Aorta (tissue), 5 donors: ENCODE data around the gene STN1. TPM values are rescaled to one million over a fixed set of nuclear protein-coding genes. Genes with fewer than 3 reads are reported as not detected.

Experiments used
- ATAC-seq: fragments of 200-7000 bp; cut with Tn5 transposase; one replicate; pipeline ENCODE4 v1.9.1; 2022; ENCODE audit warnings: moderate library complexity; ENCODE audit not compliant: low FRiP score
- DNase-seq, 2 donors: peaks; one replicate each; pipeline ENCODE4 v3.0.0-alpha.2; 2020
- H3K27ac ChIP-seq, 2 donors: one replicate each; pipeline ENCODE4 v1.5.1; 2013; ENCODE audit warnings: low read length in 2 of 2, mild to moderate bottlenecking in 2 of 2, moderate library complexity in 2 of 2, control low read depth in 1 of 2, inconsistent platforms in 1 of 2, low read depth in 1 of 2
- H3K27me3 ChIP-seq, 2 donors: one replicate each; pipeline ENCODE4 v1.6.1; 2013; ENCODE audit warnings: control low read depth in 1 of 2, low read length in 1 of 2, mild to moderate bottlenecking in 1 of 2, moderate library complexity in 1 of 2; ENCODE audit not compliant: insufficient read depth in 2 of 2, control insufficient read depth in 1 of 2
- H3K36me3 ChIP-seq, 2 donors: one replicate each; pipeline ENCODE4 v1.6.1; 2013; ENCODE audit warnings: control low read depth in 1 of 2, low read length in 1 of 2, mild to moderate bottlenecking in 1 of 2; ENCODE audit not compliant: insufficient read depth in 2 of 2, control insufficient read depth in 1 of 2
- H3K4me1 ChIP-seq, 2 donors: one replicate each; pipeline ENCODE4 v1.6.1; 2013; ENCODE audit warnings: low read length in 2 of 2, control low read depth in 1 of 2, mild to moderate bottlenecking in 1 of 2, moderate library complexity in 1 of 2; ENCODE audit not compliant: insufficient read depth in 2 of 2, control insufficient read depth in 1 of 2
- H3K4me3 ChIP-seq, 2 donors: one replicate each; pipeline ENCODE4 v1.5.1; 2013; ENCODE audit warnings: low read length in 2 of 2, control low read depth in 1 of 2, mild to moderate bottlenecking in 1 of 2
- H3K9me3 ChIP-seq: one replicate; pipeline ENCODE4 v1.6.1; 2013; ENCODE audit warnings: mild to moderate bottlenecking, low read length; ENCODE audit not compliant: control insufficient read depth
- WGBS, 2 donors: extraction: QIAGEN DNeasy Blood & Tissue Kit; methylation state at CpG; one replicate each; pipeline ENCODE4 v1.1.7; 2013; 5-methylcytosine and 5-hydroxymethylcytosine counted together
- intact Hi-C, 2 donors: fragments of 100-400 bp; cut with DNase I; formaldehyde crosslinking; loops; one replicate each; pipeline versions ENCODE4 v1.14.2 to v1.15.0; 2022
- polyA plus RNA-seq, 2 donors: library from polyadenylated mRNA; stranded (reverse); fragments of 200-250 nt; gene quantifications; one replicate each; pipeline ENCODE4 v1.2.3, GENCODE V29; 2013
- total RNA-seq, 2 donors: library from RNA; stranded (reverse); fragmentation: NEBNext Ultra II Directional; extraction: Animal tissue kit (Norgen Biotek cat#: 25700); gene quantifications; one replicate each; pipeline ENCODE4 v1.2.1, GENCODE V29; 2021
- donor health status: healthy with polysubstance abuse.
- donor health status: Bipolar disorder and iron deficiency.
- donor health status: DM: no; HTN: no; CAD: no.
- donor health status: DM: no; HTN: no; CAD: no.
- donor health status: DM: yes; HTN: yes; CAD: no.

Gene STN1
- total and polyA plus RNA-seq, 4 donors: 16.9 to 24.2 (median 20.5) TPM

GRCh38 chr10:103932271-103932670, 14.3 kb upstream of the STN1 start:
- ATAC-seq: no peak
- intact Hi-C loops: no loop called here
- H3K27me3 ChIP-seq: no peaks in the 10 kb centered on the region

GRCh38 chr10:103931603-103932002, 13.6 kb upstream of the STN1 start:
- H3K4me1 ChIP-seq: no peaks in the 10 kb centered on the region
- H3K9me3 ChIP-seq: no peaks in the 10 kb centered on the region
- H3K4me3 ChIP-seq: no peak overlapping the region
- intact Hi-C loops: no loop called here
- 94 to 100% methylated on average over 2 of the region's 2 CpGs for WGBS, 2 donors
- no peak overlapping the region for H3K27ac ChIP-seq
- H3K36me3 ChIP-seq: no peaks in the 10 kb centered on the region
- ATAC-seq: no peak
- H3K27me3 ChIP-seq: no peaks in the 10 kb centered on the region
- DNase-seq: no peak

More at GRCh38 chr10:103932271-103932670, 14.3 kb upstream of the STN1 start:
- no peaks in the 10 kb centered on the region for H3K36me3 ChIP-seq
- H3K4me3 ChIP-seq: no peak overlapping the region
- H3K27ac ChIP-seq: no peak overlapping the region
- 94% methylated on average over 7 of the region's 7 CpGs for WGBS, 2 donors
- no peak for DNase-seq
- no peaks in the 10 kb centered on the region for H3K9me3 ChIP-seq
- no peaks in the 10 kb centered on the region for H3K4me1 ChIP-seq

- 92 to 96% methylated on average over 6 of the region's 6 CpGs for WGBS, 2 donors
- intact Hi-C loops: no loop called here
- no peaks in the 10 kb centered on the region for H3K4me1 ChIP-seq
- ATAC-seq (no peak), DNase-seq (no peak)
- no peaks in the 10 kb centered on the region for H3K27me3 ChIP-seq
- no peak overlapping the region for H3K4me3 ChIP-seq
- H3K36me3 ChIP-seq: no peaks in the 10 kb centered on the region
- no peaks in the 10 kb centered on the region for H3K9me3 ChIP-seq
- no peak overlapping the region for H3K27ac ChIP-seq
Measured at GRCh38 chr10:103930881-103931280, 12.9 kb upstream of the STN1 start.

GRCh38 chr10:103930449-103930848, 12.5 kb upstream of the STN1 start:
- 94% methylated on average over 1 of the region's 1 CpG for WGBS, 2 donors
- no peaks in the 10 kb centered on the region for H3K4me1 ChIP-seq
- H3K36me3 ChIP-seq: no peaks in the 10 kb centered on the region
- intact Hi-C loops: no loop called here
- H3K27me3 ChIP-seq: no peaks in the 10 kb centered on the region
- no peak overlapping the region for H3K4me3 ChIP-seq
- H3K27ac ChIP-seq: no peak overlapping the region
- ATAC-seq (no peak), DNase-seq (no peak)
- no peaks in the 10 kb centered on the region for H3K9me3 ChIP-seq

GRCh38 chr10:103929381-103929921, 11.5 kb upstream of the STN1 start:
- 58 to 62% methylated on average over 7 of the region's 7 CpGs for WGBS, 2 donors

GRCh38 chr10:103928784-103929183, 10.8 kb upstream of the STN1 start:
- H3K36me3 ChIP-seq: no peaks in the 10 kb centered on the region
- 93 to 95% methylated on average over 6 of the region's 6 CpGs for WGBS, 2 donors
- intact Hi-C loops: no loop called here
- H3K4me3 ChIP-seq: no peak overlapping the region
- H3K4me1 ChIP-seq: no peaks in the 10 kb centered on the region
- ATAC-seq (no peak), DNase-seq (no peak)
- H3K27ac ChIP-seq: no peak overlapping the region
- no peaks in the 10 kb centered on the region for H3K9me3 ChIP-seq
- H3K27me3 ChIP-seq: no peaks in the 10 kb centered on the region

More at GRCh38 chr10:103929381-103929921, 11.5 kb upstream of the STN1 start:
- Histone ChIP-seq H3K36me3 (no peaks in the 10 kb centered on the region), H3K27me3 (no peaks in the 10 kb centered on the region), H3K4me3 (no peak overlapping the region), H3K9me3 (no peaks in the 10 kb centered on the region), H3K4me1 (no peaks in the 10 kb centered on the region), H3K27ac (no peak overlapping the region)
- ATAC-seq (no peak), DNase-seq (no peak)
- intact Hi-C loops: no loop called here

- Histone ChIP-seq H3K4me1 (no peaks in the 10 kb centered on the region), H3K27me3 (no peaks in the 10 kb centered on the region), H3K27ac (no peak overlapping the region), H3K9me3 (no peaks in the 10 kb centered on the region), H3K36me3 (no peaks in the 10 kb centered on the region), H3K4me3 (no peak overlapping the region)
- DNase-seq (no peak), ATAC-seq (no peak)
- WGBS, 2 donors: 72 to 77% methylated on average over 2 of the region's 2 CpGs
- intact Hi-C loops: no loop called here
Measured at GRCh38 chr10:103926722-103927319, 8.8 kb upstream of the STN1 start.

GRCh38 chr10:103925591-103925990, 7.6 kb upstream of the STN1 start:
- intact Hi-C loops: no loop called here
- no peaks in the 10 kb centered on the region for H3K9me3 ChIP-seq
- 100% methylated on average over 1 of the region's 1 CpG for WGBS, 2 donors
- no peaks in the 10 kb centered on the region for H3K36me3 ChIP-seq
- DNase-seq: no peak
- no peak overlapping the region for H3K27ac ChIP-seq
- no peaks in the 10 kb centered on the region for H3K27me3 ChIP-seq
- ATAC-seq: no peak
- no peak overlapping the region for H3K4me3 ChIP-seq
- H3K4me1 ChIP-seq: no peaks in the 10 kb centered on the region

- Histone ChIP-seq H3K4me1 (no peaks in the 10 kb centered on the region), H3K9me3 (no peaks in the 10 kb centered on the region), H3K27ac (no peak overlapping the region), H3K27me3 (no peaks in the 10 kb centered on the region), H3K36me3 (no peaks in the 10 kb centered on the region), H3K4me3 (no peak overlapping the region)
- intact Hi-C loops: no loop called here
- ATAC-seq (no peak), DNase-seq (no peak)
- 59 to 80% methylated on average over 3 of the region's 3 CpGs for WGBS, 2 donors
Measured at GRCh38 chr10:103923502-103923901, 5.5 kb upstream of the STN1 start.
